ENCODE measurements around the gene C1GALT1C1.
"Not testable (repeated sequence)": the region's sequence is repeated elsewhere in the genome, so short reads cannot be mapped to it uniquely, and the experiment has no call there.

C1GALT1C1 gene

DNA sequence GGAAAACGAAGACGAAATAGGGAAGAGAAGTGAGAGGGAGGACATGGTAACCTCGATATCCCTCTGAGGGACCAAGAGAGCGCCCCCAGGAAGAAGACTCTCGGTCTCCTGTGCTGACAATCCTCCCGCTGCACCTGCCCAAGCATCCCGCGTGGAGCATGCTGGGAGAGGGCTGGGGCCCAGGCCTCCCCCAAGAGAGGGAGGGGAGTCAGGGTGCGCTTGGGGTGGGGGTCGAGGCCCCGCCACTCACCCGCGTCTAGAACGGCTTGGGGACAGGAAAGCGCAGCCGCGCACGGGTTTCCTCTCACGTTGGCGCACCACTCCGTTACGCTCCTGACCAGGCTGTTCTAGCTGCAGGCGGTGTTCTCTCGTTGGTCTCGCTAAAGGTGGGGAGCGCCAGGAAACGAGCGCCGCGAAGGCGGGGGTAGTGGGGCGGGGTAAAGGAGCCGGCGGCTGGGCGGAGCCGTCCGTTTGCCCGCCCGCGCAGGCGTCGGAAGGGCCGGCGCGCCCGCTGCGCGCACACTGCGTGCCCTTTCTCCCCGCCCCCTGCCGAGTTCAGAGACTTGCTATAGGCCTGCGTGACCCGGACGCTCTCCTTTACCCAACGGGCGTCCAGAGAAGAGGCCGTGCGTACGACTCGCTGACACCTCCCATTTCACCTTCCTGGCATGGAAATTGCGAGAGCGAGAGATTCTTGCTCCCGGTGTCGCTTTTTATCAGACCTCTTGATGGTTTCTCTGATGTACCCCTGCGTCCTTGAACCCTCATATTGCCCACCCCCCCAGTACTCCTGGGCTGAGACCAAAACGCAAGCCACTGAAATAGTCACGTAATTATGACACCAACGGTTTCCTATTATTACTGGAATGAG is at the start of gene C1GALT1C1:
TSS of gene C1GALT1C1 (minus strand) at position 388 of the 871 bp plus-strand sequence. CDS start 2,888 bp downstream, outside the sequence.
- no peak for FAIRE-seq

DNA sequence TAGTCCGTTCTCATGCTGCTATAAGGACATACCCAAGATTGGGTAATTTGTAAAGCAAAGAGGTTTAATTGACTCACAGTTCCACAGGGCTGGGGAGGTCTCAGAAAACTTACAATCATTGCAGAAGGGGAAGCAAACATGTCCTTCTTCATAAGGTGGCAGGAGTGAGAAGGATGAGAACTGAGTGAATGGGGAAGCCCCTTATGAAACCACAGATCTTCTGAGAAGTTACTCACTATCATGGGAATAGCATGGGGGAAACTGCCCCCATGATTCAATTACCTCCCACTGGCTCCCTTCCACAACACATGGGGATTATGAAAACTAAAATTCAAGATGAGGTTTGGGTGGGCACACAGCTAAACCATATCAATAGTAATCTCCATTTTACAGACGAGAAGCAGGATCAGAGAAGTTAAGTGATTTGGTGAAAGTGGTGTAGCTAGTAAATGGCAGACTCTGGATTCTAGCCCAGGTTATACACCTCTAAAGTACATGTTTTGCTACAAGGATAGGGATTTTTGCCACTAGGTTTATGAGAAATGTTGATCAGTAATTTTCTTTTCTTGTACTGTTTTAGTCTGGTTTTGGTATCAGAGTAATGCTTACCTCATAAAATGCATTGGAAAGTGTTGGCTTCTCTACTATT is 47.3 kb upstream of the C1GALT1C1 start:
- no peak for FAIRE-seq

DNA sequence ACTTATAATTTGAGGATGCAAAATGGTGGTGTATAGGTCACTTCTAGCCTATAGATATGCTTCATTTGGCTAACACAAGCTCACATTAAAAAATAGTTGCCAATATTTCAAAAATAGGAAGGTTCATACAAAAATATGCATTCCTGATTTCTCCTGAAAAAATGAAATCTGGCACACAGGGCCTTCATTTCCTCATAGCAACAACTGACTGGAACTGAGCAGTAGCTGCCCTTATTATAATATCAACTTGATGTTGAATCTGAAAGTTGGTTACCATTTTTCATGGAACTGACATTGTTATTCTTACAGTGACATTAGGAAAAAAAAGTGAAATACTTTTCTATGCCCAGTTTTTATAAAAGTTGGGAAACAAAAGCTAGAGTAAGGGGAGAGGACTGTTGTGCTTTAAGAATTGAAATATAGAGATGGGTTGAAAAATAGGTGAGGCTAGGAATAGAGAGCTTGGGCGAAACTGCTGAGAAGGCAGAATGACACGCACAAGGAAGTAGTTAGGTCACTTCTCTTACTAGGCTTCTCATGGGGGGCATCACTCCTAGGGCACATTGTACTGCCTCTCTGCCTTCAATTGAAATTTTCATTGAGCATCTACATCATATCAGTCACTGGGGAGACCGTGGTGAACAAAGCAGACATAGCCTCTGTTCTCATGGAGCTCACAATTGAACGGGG is 43.1 kb upstream of the C1GALT1C1 start:
- FAIRE-seq = no peak

DNA sequence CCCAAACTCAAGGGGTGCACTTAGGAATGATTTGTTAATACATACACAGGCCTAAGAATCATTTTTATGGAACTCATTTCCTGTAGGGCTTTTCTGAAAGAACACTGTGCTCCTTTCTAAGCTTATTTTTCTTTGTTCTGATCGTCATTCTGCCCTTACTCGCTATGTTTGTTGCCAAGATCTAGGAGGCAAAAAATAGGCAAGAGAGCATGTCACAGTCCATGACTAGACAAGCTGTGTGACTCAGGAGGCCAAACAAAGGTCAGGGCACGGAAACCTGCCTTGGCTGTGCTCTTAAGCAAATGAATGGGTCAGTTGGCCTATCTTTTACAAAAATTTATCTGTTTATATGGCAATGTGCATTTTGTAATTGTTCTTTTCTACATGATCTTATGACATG is 42.5 kb upstream of the C1GALT1C1 start:
- FAIRE-seq = no peak

DNA sequence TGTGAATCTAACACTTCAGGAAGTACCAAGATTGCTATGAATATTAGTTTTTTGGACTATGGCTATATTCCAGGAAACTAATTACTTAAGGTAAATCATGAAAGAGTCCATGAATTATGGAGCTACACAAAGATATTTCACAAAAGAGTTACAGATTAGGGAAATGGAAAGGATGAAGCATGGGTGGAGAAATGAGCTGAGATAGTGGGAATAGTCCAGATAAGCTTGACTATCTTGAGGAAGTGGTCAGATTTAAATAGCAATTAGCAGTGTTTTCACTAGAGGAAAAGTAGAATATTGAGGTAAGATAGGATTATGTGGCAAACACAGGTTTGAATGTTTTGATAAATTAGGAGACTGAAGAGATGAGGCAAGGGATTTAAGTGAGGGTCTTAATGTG is 42.1 kb upstream of the C1GALT1C1 start:
- FAIRE-seq = no peak

DNA sequence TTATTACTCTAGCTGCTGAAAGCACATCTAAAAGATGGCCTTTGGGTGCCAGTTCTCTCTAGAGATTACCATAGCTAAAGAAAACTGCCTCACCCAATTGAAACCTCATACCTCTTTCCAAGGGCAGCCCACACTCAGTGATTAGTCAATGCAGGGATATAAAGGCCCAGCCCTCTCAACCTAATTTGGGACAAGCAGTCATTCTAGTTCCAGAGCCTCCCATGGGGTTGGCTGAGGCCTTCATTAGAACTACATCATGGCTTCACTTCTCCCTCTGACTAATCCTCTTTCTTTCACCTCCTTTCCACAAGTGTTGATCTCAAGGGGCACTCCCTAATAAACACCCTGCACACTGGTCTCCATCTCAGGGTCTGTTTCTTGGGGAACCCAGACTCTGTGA is 38.5 kb upstream of the C1GALT1C1 start:
- no peak for FAIRE-seq

DNA sequence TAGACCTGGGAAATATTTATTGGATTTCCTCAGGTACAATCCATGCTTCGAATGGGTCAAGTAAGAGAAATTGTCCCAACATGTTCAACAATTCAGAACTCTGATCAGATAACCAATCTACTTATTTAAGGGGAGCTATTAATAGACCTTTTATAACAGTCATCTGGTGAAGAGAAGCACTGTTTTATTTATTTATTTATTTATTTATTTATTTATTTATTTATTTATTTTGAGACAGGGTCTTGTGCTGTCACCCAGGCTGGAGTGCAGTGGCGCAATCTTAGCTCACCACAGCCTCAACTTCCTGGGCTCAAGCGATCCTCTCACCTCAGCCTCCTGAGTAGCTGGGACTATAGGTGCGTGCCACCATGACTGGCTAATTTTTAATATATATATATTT is 34.7 kb upstream of the C1GALT1C1 start:
- not testable (repeated sequence) for FAIRE-seq

DNA sequence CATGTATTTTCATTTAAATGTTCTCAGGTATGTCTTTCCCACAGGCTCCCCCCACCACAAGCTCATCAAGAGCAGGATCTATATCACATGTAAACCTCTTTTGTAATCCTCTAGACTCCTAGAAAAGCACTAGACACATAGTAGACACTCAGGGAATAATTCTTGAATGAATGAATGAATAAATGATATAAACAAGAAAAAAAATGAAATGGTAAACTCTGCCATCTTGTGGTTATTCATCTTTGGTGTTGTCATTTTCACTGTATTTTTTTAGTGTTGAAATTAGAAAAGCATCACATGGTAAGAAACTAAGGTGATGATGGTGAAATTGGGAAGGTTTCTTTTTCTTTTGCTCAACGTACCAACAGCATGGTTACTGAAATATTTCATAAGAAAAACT is 34.2 kb upstream of the C1GALT1C1 start:
- peak; percentile 95 for FAIRE-seq

DNA sequence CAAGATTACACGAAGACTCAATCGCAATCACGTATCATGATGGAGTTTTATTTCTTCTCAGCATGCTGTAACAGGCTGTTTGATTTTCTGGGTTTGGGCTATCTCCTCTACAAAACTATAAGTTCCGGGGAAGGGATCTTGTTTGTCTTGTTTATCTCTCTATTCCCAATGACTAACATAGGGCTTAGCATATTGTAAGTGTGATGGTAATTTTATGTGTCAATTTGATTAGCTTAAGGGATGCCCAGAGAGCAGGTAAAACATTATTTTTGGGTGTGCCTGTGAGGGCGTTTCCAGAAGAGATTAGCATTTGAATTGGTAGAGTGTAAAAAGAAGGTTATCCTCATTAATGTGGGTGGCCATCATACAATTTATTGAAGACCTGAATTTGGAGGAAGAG is 32.8 kb upstream of the C1GALT1C1 start:
- no peak for FAIRE-seq

DNA sequence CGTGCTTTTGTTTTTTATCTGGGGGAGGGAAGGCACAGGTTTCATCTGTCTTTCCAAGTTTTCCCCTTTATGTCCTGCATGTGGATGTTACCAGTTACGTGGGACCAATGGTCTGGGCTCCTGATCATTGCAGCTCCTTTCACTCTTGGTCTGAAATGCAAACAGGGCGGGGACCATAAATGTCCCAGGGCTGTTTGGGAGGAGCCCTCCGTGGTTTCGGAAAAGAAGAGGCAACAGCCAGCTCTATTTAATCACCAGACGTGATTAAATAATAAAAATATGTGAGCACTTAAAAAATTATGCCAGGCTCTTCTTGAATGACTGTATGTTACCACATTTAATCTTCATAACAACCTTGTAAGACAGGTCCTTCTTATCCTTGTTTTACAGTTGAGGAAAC is 30.8 kb upstream of the C1GALT1C1 start:
- no peak for FAIRE-seq

DNA sequence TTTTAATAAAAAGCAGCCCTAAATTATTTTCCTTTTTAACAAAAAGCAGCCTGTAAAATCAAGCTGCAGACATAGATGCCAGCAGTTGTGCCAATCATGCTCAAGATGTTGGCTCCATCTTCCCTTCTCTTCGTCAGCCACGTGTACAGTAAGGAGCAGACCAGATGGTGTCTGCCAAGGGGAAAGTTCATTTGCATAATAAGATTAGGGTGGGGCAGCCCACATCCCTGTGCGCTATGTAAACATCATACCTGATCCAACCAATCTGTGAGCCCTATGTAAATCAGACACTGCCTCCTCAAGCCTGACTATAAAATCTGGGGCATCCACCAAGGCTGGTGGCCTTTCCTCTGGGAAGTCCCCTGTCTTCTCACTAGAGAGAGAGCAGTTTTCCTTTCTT is 23.1 kb upstream of the C1GALT1C1 start:
- FAIRE-seq = no peak

DNA sequence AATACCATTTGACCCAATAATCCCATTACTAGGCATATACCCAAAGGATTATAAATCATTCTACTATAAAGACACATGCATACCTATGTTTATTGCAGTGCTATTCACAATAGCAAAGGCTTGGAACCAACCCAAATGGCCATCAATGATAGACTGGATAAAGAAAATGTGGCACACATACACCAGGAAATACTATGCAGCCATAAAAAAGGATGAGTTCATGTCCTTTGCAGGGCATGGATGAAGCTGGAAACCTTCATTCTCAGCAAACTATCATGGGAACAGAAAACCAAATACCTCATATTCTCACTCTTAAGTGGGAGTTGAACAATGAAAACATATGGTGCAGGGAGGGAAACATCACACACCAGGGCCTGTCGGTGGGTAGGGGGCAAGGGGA is 22.4 kb upstream of the C1GALT1C1 start:
- FAIRE-seq = not testable (repeated sequence)

DNA sequence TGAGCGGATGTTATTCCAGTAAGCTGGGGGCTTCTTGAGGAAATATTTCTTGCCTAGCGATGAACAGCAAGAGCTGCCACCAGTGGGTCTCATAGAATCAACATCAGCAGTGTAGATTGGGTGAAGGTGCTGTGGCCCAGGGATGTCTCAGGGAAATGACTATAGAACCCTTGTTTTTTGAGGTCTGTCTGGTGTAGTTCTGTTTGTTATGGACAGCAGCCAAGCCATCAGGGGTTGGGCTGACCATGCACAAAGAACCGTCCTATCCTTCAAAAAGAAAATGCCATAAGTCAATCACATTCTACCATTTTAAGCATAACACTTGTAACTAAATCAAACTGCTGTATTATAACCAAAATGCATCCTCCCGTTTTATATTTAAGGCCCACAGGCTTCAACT is 17.3 kb upstream of the C1GALT1C1 start:
- no peak for FAIRE-seq

DNA sequence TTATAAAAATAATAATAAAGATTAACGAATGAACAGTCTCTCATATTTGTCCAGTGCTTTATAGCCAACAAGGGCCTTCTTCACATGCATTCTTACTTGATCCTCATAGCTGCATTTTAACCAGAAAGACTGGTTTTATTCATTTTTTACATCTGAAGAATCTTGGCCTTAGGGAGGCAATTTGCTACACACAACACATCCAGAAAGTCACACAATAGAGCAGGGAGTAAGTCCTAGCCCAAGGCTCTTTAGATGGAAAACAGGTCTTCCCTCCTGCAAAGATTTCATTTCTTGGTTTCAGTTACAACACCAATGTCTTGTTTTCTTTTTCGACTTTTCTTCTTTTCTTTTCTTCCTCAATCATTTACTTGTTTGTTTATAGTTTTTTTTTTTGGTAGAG is 13.0 kb upstream of the C1GALT1C1 start:
- FAIRE-seq = no peak

DNA sequence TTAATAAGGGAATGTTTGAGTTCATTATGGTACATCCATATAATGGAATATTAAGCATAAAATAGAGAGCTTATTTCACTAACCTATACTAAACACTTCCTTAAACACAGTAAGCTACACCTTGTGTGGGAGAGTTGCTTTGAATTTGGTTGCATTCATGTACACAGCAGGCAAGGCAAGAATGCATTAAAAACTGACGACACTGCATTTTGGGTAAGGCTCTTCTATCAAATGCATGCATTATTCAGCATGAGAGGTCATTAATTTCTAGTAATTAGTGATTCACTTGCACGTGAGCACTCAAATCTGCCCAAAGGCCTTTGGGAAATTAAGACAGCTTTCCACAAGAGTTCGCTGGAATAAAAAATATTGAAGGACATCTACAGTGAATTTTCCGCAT is 8.8 kb upstream of the C1GALT1C1 start:
- no peak for FAIRE-seq

DNA sequence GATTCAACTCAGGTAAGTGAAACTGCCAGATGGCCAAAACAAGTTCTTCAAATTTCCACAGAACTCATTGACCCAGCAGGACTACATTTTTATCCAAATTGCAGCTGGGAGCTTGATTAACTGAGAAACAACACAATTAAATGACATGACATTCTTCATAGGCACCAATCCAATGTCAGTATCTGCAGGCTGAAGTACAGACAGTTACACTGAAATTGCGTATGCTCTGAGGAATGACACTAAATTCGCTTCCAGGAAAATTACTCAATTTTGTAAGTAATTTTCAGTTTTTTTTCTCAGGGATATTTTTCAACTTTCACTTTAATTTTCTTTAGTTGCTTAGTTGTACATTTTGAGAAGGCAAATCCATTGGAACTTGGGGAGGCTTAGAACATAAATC is 4.5 kb downstream of the C1GALT1C1 start:
- no peak for FAIRE-seq

DNA sequence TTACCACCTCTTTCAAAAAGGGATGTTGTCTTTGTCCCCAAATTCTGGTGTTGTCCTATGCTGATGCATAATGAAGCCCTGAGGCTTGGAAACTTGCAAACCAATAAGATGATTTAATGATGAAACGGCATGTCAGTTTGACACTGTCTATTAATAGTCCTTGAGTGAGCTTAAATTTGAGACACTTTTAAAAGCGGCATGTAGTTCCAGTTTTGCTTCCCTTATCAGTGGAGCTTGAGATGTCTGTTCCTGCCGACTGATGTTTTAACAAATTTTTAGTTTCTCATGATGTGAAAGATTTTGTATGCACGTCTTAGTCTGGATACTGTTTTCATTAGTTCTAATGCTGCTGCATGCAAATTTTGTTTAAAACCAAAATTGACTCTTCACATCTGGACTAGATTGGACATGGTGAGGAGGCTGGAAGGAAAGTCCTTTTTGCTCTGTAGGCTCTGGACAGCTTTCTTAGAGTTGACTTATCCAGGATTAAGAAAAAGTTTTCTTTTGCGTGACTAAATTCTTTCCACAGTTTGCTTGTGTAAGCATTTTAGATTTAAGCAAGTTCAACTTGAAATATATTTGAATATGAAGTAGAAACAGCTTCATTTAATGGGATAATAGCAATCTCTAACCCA is 11.7 kb downstream of the C1GALT1C1 start:
- FAIRE-seq = no peak

DNA sequence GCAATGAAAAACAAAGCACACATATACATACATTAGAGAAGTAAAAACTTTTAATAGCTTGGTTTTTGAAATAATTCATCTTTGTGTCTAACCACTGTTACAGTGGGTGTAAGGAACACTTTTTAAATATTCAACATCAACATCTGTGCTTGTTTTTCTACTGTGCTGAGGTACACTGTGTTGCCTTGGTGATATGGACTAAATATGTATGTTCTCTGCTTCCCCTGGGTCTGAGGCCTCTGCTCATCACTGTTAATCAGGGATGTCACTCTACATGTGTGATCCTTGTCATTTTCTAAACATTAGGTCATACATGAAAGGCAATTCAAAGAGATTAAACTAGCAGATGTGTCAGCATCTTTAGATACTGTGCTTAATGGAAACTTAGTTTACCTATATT is 15.0 kb downstream of the C1GALT1C1 start:
- no peak for FAIRE-seq

DNA sequence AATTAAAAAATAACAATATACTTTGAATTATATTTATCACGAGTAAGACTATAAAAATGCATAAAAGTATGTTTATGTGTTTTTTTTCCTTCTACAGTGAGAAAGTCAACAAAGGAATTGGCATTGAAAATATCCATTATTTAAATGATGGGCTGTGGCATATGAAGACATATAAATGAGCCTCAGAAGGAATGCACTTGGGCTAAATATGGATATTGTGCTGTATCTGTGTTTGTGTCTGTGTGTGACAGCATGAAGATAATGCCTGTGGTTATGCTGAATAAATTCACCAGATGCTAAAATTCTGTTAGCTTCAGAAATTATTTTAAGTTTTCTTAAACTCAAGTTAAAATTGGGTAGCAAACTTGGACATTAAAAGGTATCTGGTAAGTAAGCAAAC is 17.8 kb downstream of the C1GALT1C1 start:
- FAIRE-seq = no peak

DNA sequence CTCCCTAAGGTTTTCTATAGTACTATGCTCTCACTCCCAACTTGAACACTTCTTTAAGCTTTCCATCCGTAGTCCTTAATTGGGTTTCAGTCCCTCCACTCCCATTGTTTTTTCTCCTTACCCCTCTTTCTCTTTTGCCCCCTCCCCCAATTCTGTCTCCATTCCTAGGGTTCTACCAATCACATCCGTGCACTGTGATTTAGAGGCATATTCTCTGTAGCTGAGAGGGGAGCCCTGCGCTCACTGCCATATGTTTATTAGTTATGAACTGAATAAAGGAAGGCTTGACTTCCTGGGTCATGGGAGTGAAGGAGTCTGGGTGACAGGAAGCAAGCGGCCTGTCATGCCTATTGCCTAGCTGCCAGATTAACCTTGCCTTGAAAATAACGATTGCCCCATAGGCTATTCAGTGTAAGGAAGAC is 25.5 kb downstream of the C1GALT1C1 start:
- FAIRE-seq = no peak

DNA sequence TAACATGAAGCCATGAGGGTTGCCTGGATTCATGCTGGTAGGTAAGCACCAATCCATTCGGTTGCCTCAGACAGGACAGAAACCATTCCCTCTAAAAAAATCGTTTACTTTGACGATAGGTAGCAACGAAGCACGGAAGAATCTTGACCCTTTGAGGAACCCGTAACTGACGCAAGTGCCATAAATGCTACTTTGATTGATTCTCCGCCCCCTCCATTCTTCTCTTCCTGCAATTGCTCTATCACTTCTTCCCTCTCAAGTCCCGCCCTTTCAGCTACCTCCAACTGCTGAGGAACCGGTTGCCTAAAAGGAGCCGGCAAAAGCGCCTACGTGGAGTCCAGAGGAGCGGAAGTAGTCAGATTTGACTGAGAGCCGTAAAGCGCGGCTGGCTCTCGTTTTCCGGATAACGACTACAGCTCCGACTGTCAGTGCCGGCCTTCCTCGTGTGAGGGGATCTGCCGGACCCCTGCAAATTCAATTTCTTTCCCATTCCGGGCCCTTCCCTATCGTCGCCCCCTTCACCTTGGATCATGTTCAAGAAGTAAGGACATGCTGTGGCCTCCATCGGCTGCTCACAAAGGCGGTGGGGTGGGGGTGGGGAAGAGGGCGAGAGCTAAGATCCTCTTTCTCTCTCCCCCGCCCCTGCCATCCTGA is 26.0 kb downstream of the C1GALT1C1 start, which contains the start of gene MCTS1:
TSS of gene MCTS1 (plus strand) at position 395 of the 654 bp plus-strand sequence. CDS start at position 531, 136 bp downstream.
- peak; percentile 96 for FAIRE-seq

DNA sequence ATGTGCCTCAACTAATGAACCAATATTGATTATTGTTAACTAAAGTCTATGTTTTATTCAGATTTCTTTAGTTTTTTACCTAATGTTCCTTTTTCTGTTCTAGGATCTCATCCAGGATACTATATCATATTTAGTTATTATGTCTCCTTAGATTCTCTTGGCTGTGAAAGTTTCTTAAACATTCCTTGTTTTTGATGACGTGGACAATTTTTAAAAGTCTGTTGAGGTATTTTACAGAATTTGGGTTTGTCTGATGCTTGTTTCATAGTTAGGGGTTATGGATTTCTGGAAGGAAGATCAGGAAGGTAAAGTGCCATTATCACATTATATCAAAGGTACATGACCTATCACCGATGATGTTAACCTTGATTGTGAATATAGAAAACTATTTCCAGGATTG is 44.2 kb downstream of the C1GALT1C1 start:
- no peak for FAIRE-seq
